Central memory CD8-positive, alpha-beta T cell (primary cell): Measurements from ENCODE around the gene GALNT6.

Source experiments
- ATAC-seq: fragments of 150-1000 bp; cut with Tn5 transposase; replicated peaks from 2 replicates; pipeline ENCODE4 v1.10.0; 2022; ENCODE audit warnings: mild to moderate bottlenecking, moderate FRiP score, moderate number of reproducible peaks; ENCODE audit not compliant: poor library complexity, severe bottlenecking; ENCODE audit errors: extremely low read depth
- DNase-seq, 2 donors: peaks; one replicate each; pipeline ENCODE4 v3.0.0; 2021; ENCODE audit warnings: low spot score in 2 of 2
- H3K27ac Mint-ChIP-seq: one replicate; pipeline ENCODE4 v1.8.0; 2022; ENCODE audit warnings: low read depth, mild to moderate bottlenecking, moderate library complexity, mixed read lengths
- H3K27me3 Mint-ChIP-seq: one replicate; pipeline ENCODE4 v1.8.0; 2022; ENCODE audit warnings: mixed read lengths
- H3K36me3 Mint-ChIP-seq: one replicate; pipeline ENCODE4 v1.8.0; 2022; ENCODE audit warnings: mild to moderate bottlenecking, moderate library complexity, mixed read lengths; ENCODE audit not compliant: insufficient read depth
- H3K4me1 Mint-ChIP-seq: one replicate; pipeline ENCODE4 v1.8.0; 2022; ENCODE audit warnings: mixed read lengths
- H3K4me3 Mint-ChIP-seq: one replicate; pipeline ENCODE4 v1.8.0; 2022; ENCODE audit warnings: mild to moderate bottlenecking, moderate library complexity, mixed read lengths
- H3K9me3 Mint-ChIP-seq: one replicate; pipeline ENCODE4 v1.8.0; 2022; ENCODE audit warnings: mixed read lengths

Gene GALNT6

GRCh38 chr12:51391283-51392123 lies at the start of gene GALNT6:
Gene GALNT6 (minus strand): TSS chr12:51391406. CDS start chr12:51379781, 11,625 bp downstream.
- Mint-ChIP-seq H3K27me3 (no peaks in the 10 kb centered on the region), H3K4me1 (peaks cover 78% of the 10 kb centered on the region)

GRCh38 chr12:51439330-51439729 lies 48.1 kb upstream of the GALNT6 start:
- peaks cover 11% of the 10 kb centered on the region for H3K4me1 Mint-ChIP-seq
- no peaks in the 10 kb centered on the region for H3K9me3 Mint-ChIP-seq

More at GRCh38 chr12:51391283-51392123, at the start of gene GALNT6:
- DNase-seq (peak; percentile 48 to 50), ATAC-seq (peak; percentile 54)
- H3K36me3 Mint-ChIP-seq = peaks cover 8% of the 10 kb centered on the region
- H3K4me3 Mint-ChIP-seq = peak within 1 kb of the TSS; percentile 99
- peak within 1 kb of the TSS; percentile 94 for H3K27ac Mint-ChIP-seq
- no peaks in the 10 kb centered on the region for H3K9me3 Mint-ChIP-seq

GRCh38 chr12:51437431-51437830 lies 46.2 kb upstream of the GALNT6 start:
- H3K4me1 Mint-ChIP-seq = peaks cover 11% of the 10 kb centered on the region

More at GRCh38 chr12:51439330-51439729, 48.1 kb upstream of the GALNT6 start:
- DNase-seq (no peak), ATAC-seq (no peak)
- Mint-ChIP-seq H3K36me3 (no peaks in the 10 kb centered on the region), H3K27ac (no peak overlapping the region), H3K4me3 (no peak overlapping the region), H3K27me3 (no peaks in the 10 kb centered on the region)

GRCh38 chr12:51434305-51434704 lies 43.1 kb upstream of the GALNT6 start:
- no peak for DNase-seq
- no peaks in the 10 kb centered on the region for H3K9me3 Mint-ChIP-seq
- no peak overlapping the region for H3K27ac Mint-ChIP-seq
- H3K36me3 Mint-ChIP-seq = no peaks in the 10 kb centered on the region
- no peak overlapping the region for H3K4me3 Mint-ChIP-seq
- H3K27me3 Mint-ChIP-seq = no peaks in the 10 kb centered on the region
- ATAC-seq = no peak
- H3K4me1 Mint-ChIP-seq = peaks cover 2% of the 10 kb centered on the region

More at GRCh38 chr12:51437431-51437830, 46.2 kb upstream of the GALNT6 start:
- H3K4me3 Mint-ChIP-seq = no peak overlapping the region
- no peak overlapping the region for H3K27ac Mint-ChIP-seq
- DNase-seq = no peak
- no peaks in the 10 kb centered on the region for H3K27me3 Mint-ChIP-seq
- ATAC-seq = no peak
- H3K9me3 Mint-ChIP-seq = no peaks in the 10 kb centered on the region
- H3K36me3 Mint-ChIP-seq = no peaks in the 10 kb centered on the region

- DNase-seq = no peak
- H3K27me3 Mint-ChIP-seq = no peaks in the 10 kb centered on the region
- H3K27ac Mint-ChIP-seq = no peak overlapping the region
Observed at GRCh38 chr12:51432921-51433320, 41.7 kb upstream of the GALNT6 start.

GRCh38 chr12:51430196-51430895 lies 39.1 kb upstream of the GALNT6 start:
- Mint-ChIP-seq H3K27ac (no peak overlapping the region), H3K9me3 (no peaks in the 10 kb centered on the region), H3K27me3 (no peaks in the 10 kb centered on the region), H3K4me3 (no peak overlapping the region), H3K4me1 (peaks cover 2% of the 10 kb centered on the region), H3K36me3 (no peaks in the 10 kb centered on the region)
- ATAC-seq = no peak
- DNase-seq = no peak

More at GRCh38 chr12:51432921-51433320, 41.7 kb upstream of the GALNT6 start:
- Mint-ChIP-seq H3K4me3 (no peak overlapping the region), H3K9me3 (no peaks in the 10 kb centered on the region), H3K4me1 (no peaks in the 10 kb centered on the region), H3K36me3 (no peaks in the 10 kb centered on the region)
- ATAC-seq = no peak

GRCh38 chr12:51429700-51430099 lies 38.5 kb upstream of the GALNT6 start:
- DNase-seq = no peak
- no peaks in the 10 kb centered on the region for H3K36me3 Mint-ChIP-seq
- no peak overlapping the region for H3K27ac Mint-ChIP-seq
- no peak for ATAC-seq
- H3K9me3 Mint-ChIP-seq = no peaks in the 10 kb centered on the region
- peaks cover 5% of the 10 kb centered on the region for H3K4me1 Mint-ChIP-seq
- no peaks in the 10 kb centered on the region for H3K27me3 Mint-ChIP-seq
- no peak overlapping the region for H3K4me3 Mint-ChIP-seq

- H3K27ac Mint-ChIP-seq = peak overlapping the region; percentile 2
- peaks cover 5% of the 10 kb centered on the region for H3K4me1 Mint-ChIP-seq
Observed at GRCh38 chr12:51428256-51428655, 37.0 kb upstream of the GALNT6 start.

GRCh38 chr12:51424662-51425539 lies 33.7 kb upstream of the GALNT6 start, which contains the start of gene SLC4A8:
Gene SLC4A8 (plus strand): TSS chr12:51424831. CDS start chr12:51424988, 157 bp downstream.
- peak; percentile 53 for DNase-seq
- peak; percentile 83 for ATAC-seq
- peak within 1 kb of the TSS; percentile 82 for H3K27ac Mint-ChIP-seq
- peak within 1 kb of the TSS; percentile 81 for H3K4me3 Mint-ChIP-seq
- no peaks in the 10 kb centered on the region for H3K36me3 Mint-ChIP-seq
- no peaks in the 10 kb centered on the region for H3K9me3 Mint-ChIP-seq
- H3K27me3 Mint-ChIP-seq = no peaks in the 10 kb centered on the region
- peaks cover 5% of the 10 kb centered on the region for H3K4me1 Mint-ChIP-seq

More at GRCh38 chr12:51428256-51428655, 37.0 kb upstream of the GALNT6 start:
- no peaks in the 10 kb centered on the region for H3K36me3 Mint-ChIP-seq
- ATAC-seq = no peak
- H3K4me3 Mint-ChIP-seq = no peak overlapping the region
- no peaks in the 10 kb centered on the region for H3K27me3 Mint-ChIP-seq
- no peak for DNase-seq
- H3K9me3 Mint-ChIP-seq = no peaks in the 10 kb centered on the region

- no peaks in the 10 kb centered on the region for H3K9me3 Mint-ChIP-seq
- no peaks in the 10 kb centered on the region for H3K27me3 Mint-ChIP-seq
- no peaks in the 10 kb centered on the region for H3K36me3 Mint-ChIP-seq
- ATAC-seq (no peak), DNase-seq (no peak)
- H3K27ac Mint-ChIP-seq = no peak overlapping the region
- peaks cover 5% of the 10 kb centered on the region for H3K4me1 Mint-ChIP-seq
- peak overlapping the region; percentile 81 for H3K4me3 Mint-ChIP-seq
Observed at GRCh38 chr12:51424094-51424661, 33.0 kb upstream of the GALNT6 start.

GRCh38 chr12:51421266-51421884 lies 30.2 kb upstream of the GALNT6 start:
- H3K27me3 Mint-ChIP-seq = no peaks in the 10 kb centered on the region
- DNase-seq (no peak), ATAC-seq (no peak)
- H3K27ac Mint-ChIP-seq = no peak overlapping the region
- no peaks in the 10 kb centered on the region for H3K9me3 Mint-ChIP-seq
- peaks cover 5% of the 10 kb centered on the region for H3K4me1 Mint-ChIP-seq
- no peaks in the 10 kb centered on the region for H3K36me3 Mint-ChIP-seq
- no peak overlapping the region for H3K4me3 Mint-ChIP-seq
